Vagina (tissue), 2 donors: ENCODE measurements around the gene MORN5. TPM values are rescaled to one million over a fixed set of nuclear protein-coding genes. Genes with fewer than 3 reads are reported as not detected.

Experiments used
- DNase-seq, 2 donors: peaks; one replicate each; pipeline ENCODE4 v3.0.0-alpha.2; 2017; ENCODE audit errors: extremely low spot score in 2 of 2
- H3K27ac ChIP-seq: fragments of 200-600 bp; sonication (generic); one replicate; pipeline ENCODE4 v1.5.1; 2019
- H3K27me3 ChIP-seq: fragments of 200-600 bp; sonication (generic); one replicate; pipeline ENCODE4 v1.5.1; 2019
- H3K36me3 ChIP-seq, 2 donors: fragments of 200-600 bp; sonication (generic); one replicate each; pipeline ENCODE4 v1.5.1; 2017 to 2019
- H3K4me1 ChIP-seq: fragments of 200-600 bp; sonication (generic); one replicate; pipeline ENCODE4 v1.5.1; 2019
- H3K4me3 ChIP-seq, 2 donors: fragments of 200-600 bp; sonication (generic); 1 replicate in 1 of 2; 2 replicates in 1 of 2; pipeline ENCODE4 v1.5.1; 2016 to 2019
- H3K9me3 ChIP-seq: fragments of 200-600 bp; sonication (generic); one replicate; pipeline ENCODE4 v1.5.1; 2019
- POLR2A ChIP-seq, 2 donors: fragments of 450-650 bp; IDR thresholded peaks; one replicate each; pipeline ENCODE4 v1.6.1; 2017; ENCODE audit warnings: antibody characterized with exemption in 2 of 2, mild to moderate bottlenecking in 2 of 2, moderate library complexity in 2 of 2
- POLR2AphosphoS5 ChIP-seq, 2 donors: sonication (generic); formaldehyde crosslinking; IDR thresholded peaks; one replicate each; pipeline ENCODE4 v1.9.0; 2017; ENCODE audit warnings: antibody characterized with exemption in 2 of 2, mild to moderate bottlenecking in 2 of 2, low read depth in 1 of 2; ENCODE audit not compliant: insufficient read depth in 1 of 2
- intact Hi-C: fragments of 100-400 bp; cut with DNase I; formaldehyde crosslinking; loops from one replicate; pipeline ENCODE4 v1.15.1; 2023
- total RNA-seq: library from RNA; depleted of rRNA; stranded (reverse); fragments of >200 nt; gene quantifications from one replicate; pipeline ENCODE4 v1.2.3, GENCODE V29; 2016
- TF ChIP-seq, protein P1 (sequence below), 3 experiments: fragments of 450-650 bp in 2 of 3; fragments of 200-600 bp in 1 of 3; sonication (generic) in 1 of 3; IDR thresholded peaks; one replicate each; pipeline ENCODE4 v1.5.1; 2017 to 2019; ENCODE audit warnings: antibody characterized with exemption in 3 of 3, mild to moderate bottlenecking in 2 of 3, moderate library complexity in 2 of 3

MORN5 gene
- total RNA-seq, 1 donor from 2014 or later = not detected

DNA sequence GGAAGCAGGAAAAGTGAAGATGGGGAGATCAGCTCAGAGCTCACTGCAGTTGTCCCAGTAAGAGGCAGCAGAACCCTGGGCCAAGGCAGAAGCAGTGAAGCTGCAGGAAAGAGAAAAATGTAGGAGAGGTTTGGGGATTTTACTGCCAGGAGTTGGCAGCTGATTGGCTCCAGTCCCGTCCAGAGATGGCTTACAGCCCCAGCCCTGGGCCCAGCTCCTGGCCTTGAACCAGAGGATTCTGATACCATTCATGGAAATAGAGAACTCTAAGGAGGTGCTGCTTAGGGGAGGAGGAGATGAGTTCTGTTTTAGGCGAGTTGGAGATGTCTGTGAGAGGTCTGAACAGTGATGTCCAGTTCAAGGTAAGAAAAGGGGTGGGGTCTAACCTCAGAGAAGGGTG is 4.6 kb downstream of the MORN5 start:
- no peak overlapping the region for H3K4me3 ChIP-seq
- H3K27ac ChIP-seq = no peak overlapping the region
- intact Hi-C loops = no loop called here
- DNase-seq = no peak
- no peaks in the 10 kb centered on the region for H3K27me3 ChIP-seq
- TF ChIP-seq, protein P1, sequence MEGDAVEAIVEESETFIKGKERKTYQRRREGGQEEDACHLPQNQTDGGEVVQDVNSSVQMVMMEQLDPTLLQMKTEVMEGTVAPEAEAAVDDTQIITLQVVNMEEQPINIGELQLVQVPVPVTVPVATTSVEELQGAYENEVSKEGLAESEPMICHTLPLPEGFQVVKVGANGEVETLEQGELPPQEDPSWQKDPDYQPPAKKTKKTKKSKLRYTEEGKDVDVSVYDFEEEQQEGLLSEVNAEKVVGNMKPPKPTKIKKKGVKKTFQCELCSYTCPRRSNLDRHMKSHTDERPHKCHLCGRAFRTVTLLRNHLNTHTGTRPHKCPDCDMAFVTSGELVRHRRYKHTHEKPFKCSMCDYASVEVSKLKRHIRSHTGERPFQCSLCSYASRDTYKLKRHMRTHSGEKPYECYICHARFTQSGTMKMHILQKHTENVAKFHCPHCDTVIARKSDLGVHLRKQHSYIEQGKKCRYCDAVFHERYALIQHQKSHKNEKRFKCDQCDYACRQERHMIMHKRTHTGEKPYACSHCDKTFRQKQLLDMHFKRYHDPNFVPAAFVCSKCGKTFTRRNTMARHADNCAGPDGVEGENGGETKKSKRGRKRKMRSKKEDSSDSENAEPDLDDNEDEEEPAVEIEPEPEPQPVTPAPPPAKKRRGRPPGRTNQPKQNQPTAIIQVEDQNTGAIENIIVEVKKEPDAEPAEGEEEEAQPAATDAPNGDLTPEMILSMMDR (IDR thresholded peaks at IDR 0.05) = no peak
- TF ChIP-seq POLR2AphosphoS5 (IDR thresholded peaks at IDR 0.05; ENCODE audit: insufficient read depth in 1 of 2, low read depth in 1 of 2) (no peak), POLR2A (IDR thresholded peaks at IDR 0.05) (no peak)
- H3K4me1 ChIP-seq = no peaks in the 10 kb centered on the region
- peaks cover 3% of the 10 kb centered on the region for H3K9me3 ChIP-seq
- no peaks in the 10 kb centered on the region for H3K36me3 ChIP-seq

DNA sequence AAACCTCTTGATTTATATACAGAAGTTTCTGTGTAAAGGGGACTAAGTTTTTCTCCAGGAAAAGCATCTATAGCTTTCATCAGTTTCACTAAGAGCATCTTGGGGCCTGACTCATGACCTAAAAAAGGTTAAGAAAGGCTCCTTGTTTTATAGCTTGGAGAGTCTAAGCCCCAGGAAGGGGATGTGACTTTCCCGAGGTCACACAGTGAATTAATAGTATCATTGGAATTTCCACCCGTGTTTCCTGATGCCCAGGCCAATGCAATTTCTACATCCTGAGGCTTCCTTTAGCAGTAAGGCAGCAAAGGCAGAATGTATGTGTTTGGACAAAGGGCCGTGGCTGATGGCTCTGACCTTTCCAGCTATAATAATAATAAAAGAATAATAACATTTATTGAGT is 8.6 kb downstream of the MORN5 start:
- Histone ChIP-seq H3K27ac (no peak overlapping the region), H3K4me3 (no peak overlapping the region)
- intact Hi-C loops = no loop called here

DNA sequence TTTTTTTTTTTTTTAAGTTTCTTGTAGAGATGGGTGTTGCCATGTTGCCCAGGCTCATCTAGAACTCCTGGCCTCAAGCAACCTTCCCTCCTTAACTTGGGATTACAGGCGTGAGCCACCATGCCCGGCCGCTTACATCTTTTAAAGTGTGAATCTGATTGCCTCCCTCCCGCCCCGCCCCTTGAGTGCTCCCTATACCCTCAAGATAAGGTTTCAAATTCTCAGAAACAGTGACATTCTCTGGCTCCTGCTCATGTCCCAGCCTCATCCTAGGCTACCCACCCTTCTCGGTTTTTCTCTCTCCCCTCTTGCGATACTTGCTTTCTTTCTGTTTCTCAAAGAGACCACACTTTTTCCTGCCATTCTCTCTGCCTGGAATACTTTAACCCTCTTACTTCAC is 12.4 kb downstream of the MORN5 start:
- H3K27me3 ChIP-seq = no peaks in the 10 kb centered on the region
- intact Hi-C loops = no loop called here
- no peaks in the 10 kb centered on the region for H3K9me3 ChIP-seq
- TF ChIP-seq POLR2A (IDR thresholded peaks at IDR 0.05) = no peak
- no peak for TF ChIP-seq POLR2AphosphoS5 (IDR thresholded peaks at IDR 0.05; ENCODE audit: insufficient read depth in 1 of 2, low read depth in 1 of 2)
- DNase-seq = no peak
- no peaks in the 10 kb centered on the region for H3K4me1 ChIP-seq
- no peak overlapping the region for H3K4me3 ChIP-seq
- no peaks in the 10 kb centered on the region for H3K36me3 ChIP-seq
- H3K27ac ChIP-seq = no peak overlapping the region

More for the DNA sequence above, 8.6 kb downstream of the MORN5 start:
- no peaks in the 10 kb centered on the region for H3K36me3 ChIP-seq
- H3K4me1 ChIP-seq = no peaks in the 10 kb centered on the region
- H3K27me3 ChIP-seq = no peaks in the 10 kb centered on the region
- TF ChIP-seq POLR2A (IDR thresholded peaks at IDR 0.05) (no peak), POLR2AphosphoS5 (IDR thresholded peaks at IDR 0.05; ENCODE audit: insufficient read depth in 1 of 2, low read depth in 1 of 2) (peak in 1 of 2 donors; percentile 30)
- no peak for DNase-seq
- no peaks in the 10 kb centered on the region for H3K9me3 ChIP-seq

DNA sequence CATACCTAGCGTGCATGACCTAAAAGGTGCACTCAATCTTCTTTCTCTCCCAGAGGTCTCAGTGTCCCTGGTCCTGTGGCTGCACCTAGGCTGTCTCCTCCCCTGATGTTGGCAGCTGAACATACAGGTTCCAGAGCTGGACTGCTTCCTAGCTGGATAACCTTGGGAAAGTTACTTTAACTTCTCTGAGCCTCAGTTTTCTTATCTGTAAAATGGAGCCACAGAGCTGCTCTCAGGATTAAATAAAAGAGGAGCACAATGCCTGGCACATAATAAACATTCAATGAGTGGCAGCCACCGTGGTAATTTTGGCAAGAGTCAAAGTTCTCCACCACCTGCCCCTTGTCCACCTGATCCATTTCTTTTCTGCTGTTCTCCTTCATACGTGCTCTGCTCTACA is 14.0 kb downstream of the MORN5 start:
- no peaks in the 10 kb centered on the region for H3K4me1 ChIP-seq
- H3K27me3 ChIP-seq = no peaks in the 10 kb centered on the region
- no peak overlapping the region for H3K27ac ChIP-seq
- TF ChIP-seq POLR2AphosphoS5 (IDR thresholded peaks at IDR 0.05; ENCODE audit: insufficient read depth in 1 of 2, low read depth in 1 of 2) (no peak), POLR2A (IDR thresholded peaks at IDR 0.05) (no peak)
- TF ChIP-seq, protein P1 (IDR thresholded peaks at IDR 0.05) = no peak
- no peaks in the 10 kb centered on the region for H3K36me3 ChIP-seq
- no peak for DNase-seq
- no peak overlapping the region for H3K4me3 ChIP-seq
- intact Hi-C loops = no loop called here
- H3K9me3 ChIP-seq = no peaks in the 10 kb centered on the region

DNA sequence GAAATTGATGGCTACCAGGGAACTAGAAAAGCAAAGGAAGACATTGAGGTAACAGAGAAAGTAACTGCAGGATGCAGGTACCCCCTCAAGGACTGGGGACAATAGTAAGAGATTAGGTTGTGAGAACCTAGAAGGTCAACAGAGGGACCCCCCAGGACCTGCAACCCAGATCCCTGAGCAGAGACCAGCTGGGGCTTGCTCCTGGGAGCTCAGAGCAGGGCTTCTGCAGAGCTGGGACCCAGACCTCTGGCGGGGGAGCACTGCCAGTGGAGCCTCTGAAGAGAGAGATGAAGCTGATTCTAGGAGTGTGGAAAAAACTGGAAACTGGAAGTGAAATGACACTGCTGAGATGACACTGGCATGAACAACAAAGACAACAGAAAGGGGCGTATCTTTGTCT is 17.2 kb downstream of the MORN5 start:
- Histone ChIP-seq H3K4me3 (no peak overlapping the region), H3K4me1 (no peaks in the 10 kb centered on the region), H3K27me3 (no peaks in the 10 kb centered on the region), H3K9me3 (no peaks in the 10 kb centered on the region), H3K27ac (no peak overlapping the region), H3K36me3 (no peaks in the 10 kb centered on the region)
- intact Hi-C loops = no loop called here
- DNase-seq = no peak
- TF ChIP-seq POLR2AphosphoS5 (IDR thresholded peaks at IDR 0.05; ENCODE audit: insufficient read depth in 1 of 2, low read depth in 1 of 2) = no peak
- TF ChIP-seq, protein P1 (IDR thresholded peaks at IDR 0.05) = no peak
- TF ChIP-seq POLR2A (IDR thresholded peaks at IDR 0.05) = no peak

DNA sequence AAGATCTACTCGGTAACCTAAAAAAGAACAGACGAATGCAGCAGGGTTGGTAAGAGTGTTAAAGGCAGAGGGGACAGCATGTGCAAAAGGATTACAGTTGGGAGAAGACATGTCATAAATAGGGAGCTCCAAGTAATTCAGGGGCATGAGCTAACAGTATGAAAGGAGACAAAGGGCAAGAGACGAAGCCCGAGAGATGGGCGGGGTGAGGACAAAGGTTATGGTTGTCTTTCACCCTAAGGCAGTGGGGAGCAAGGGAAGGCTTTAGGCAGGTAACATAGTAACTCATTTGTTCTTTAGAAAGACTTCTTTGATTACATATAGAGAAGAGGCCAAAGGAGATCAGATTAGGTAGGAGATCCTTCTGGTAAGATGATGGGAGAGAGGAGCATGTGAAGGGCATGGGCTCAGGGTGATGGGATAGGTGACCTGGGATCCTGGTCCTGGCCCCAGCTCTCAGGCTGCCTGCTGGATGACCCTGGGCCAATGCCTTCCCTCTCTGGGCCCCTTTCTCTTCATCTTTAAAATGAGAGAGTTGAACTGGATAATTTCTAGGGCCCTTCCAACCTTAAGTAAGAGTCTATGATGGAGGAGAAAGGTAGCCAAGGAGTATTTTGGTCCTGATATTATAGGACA is 19.5 kb downstream of the MORN5 start:
- H3K4me3 ChIP-seq = no peak overlapping the region
- no peaks in the 10 kb centered on the region for H3K27me3 ChIP-seq
- no peaks in the 10 kb centered on the region for H3K36me3 ChIP-seq
- DNase-seq = no peak
- H3K4me1 ChIP-seq = no peaks in the 10 kb centered on the region
- no peaks in the 10 kb centered on the region for H3K9me3 ChIP-seq
- intact Hi-C loops = no loop called here
- TF ChIP-seq POLR2AphosphoS5 (IDR thresholded peaks at IDR 0.05; ENCODE audit: insufficient read depth in 1 of 2, low read depth in 1 of 2) (no peak), POLR2A (IDR thresholded peaks at IDR 0.05) (no peak)
- TF ChIP-seq, protein P1 (IDR thresholded peaks at IDR 0.05) = no peak
- no peak overlapping the region for H3K27ac ChIP-seq
